ENCODE data around the gene CDH22.

The CDH22 gene

GRCh38 chr20:46267108-46268105 lies 40.9 kb downstream of the CDH22 start:
- DNase-seq: no peak

GRCh38 chr20:46265539-46265938 lies 42.8 kb downstream of the CDH22 start:
- DNase-seq: no peak

GRCh38 chr20:46264391-46265266 lies 43.7 kb downstream of the CDH22 start:
- DNase-seq: no peak

GRCh38 chr20:46261456-46262253 lies 46.6 kb downstream of the CDH22 start:
- no peak for DNase-seq

- no peak for DNase-seq
Measured at GRCh38 chr20:46260936-46261454, 47.3 kb downstream of the CDH22 start.

GRCh38 chr20:46260480-46260879 lies 47.8 kb downstream of the CDH22 start:
- peak in 3 of 4 experiments; percentile 24 to 35 (median 35) for DNase-seq

GRCh38 chr20:46259260-46259859 lies 48.9 kb downstream of the CDH22 start:
- DNase-seq: no peak

GRCh38 chr20:46257887-46258286 lies 50.4 kb downstream of the CDH22 start:
- DNase-seq: no peak

- no peak for DNase-seq
Measured at GRCh38 chr20:46256293-46256692, 52.0 kb downstream of the CDH22 start.

GRCh38 chr20:46255440-46256104 lies 52.7 kb downstream of the CDH22 start:
- no peak for DNase-seq

- peak; percentile 28 to 59 (median 47) for DNase-seq
Measured at GRCh38 chr20:46253391-46253790, 54.9 kb downstream of the CDH22 start.

GRCh38 chr20:46252352-46253091 lies 55.8 kb downstream of the CDH22 start:
- no peak for DNase-seq

- no peak for DNase-seq
Measured at GRCh38 chr20:46251211-46251673, 57.1 kb downstream of the CDH22 start.

GRCh38 chr20:46250772-46251171 lies 57.5 kb downstream of the CDH22 start:
- DNase-seq: no peak

GRCh38 chr20:46249671-46250070 lies 58.6 kb downstream of the CDH22 start:
- no peak for DNase-seq

GRCh38 chr20:46246559-46246958 lies 61.7 kb downstream of the CDH22 start:
- DNase-seq: no peak

GRCh38 chr20:46243707-46244628 lies 64.3 kb downstream of the CDH22 start:
- DNase-seq: no peak

GRCh38 chr20:46242390-46242789 lies 65.9 kb downstream of the CDH22 start:
- no peak for DNase-seq

GRCh38 chr20:46240881-46241280 lies 67.4 kb downstream of the CDH22 start:
- DNase-seq: no peak
